ENCODE measurements around the gene ZBTB21.
"Not testable (repeated sequence)": the region's sequence is repeated elsewhere in the genome, so short reads cannot be mapped to it uniquely, and the experiment has no call there.

ZBTB21 gene

GRCh38 chr21:42000908-42001307 lies 9.3 kb downstream of the ZBTB21 start:
- H3K27ac ChIP-seq: no peak overlapping the region
- TF ChIP-seq, protein P1, sequence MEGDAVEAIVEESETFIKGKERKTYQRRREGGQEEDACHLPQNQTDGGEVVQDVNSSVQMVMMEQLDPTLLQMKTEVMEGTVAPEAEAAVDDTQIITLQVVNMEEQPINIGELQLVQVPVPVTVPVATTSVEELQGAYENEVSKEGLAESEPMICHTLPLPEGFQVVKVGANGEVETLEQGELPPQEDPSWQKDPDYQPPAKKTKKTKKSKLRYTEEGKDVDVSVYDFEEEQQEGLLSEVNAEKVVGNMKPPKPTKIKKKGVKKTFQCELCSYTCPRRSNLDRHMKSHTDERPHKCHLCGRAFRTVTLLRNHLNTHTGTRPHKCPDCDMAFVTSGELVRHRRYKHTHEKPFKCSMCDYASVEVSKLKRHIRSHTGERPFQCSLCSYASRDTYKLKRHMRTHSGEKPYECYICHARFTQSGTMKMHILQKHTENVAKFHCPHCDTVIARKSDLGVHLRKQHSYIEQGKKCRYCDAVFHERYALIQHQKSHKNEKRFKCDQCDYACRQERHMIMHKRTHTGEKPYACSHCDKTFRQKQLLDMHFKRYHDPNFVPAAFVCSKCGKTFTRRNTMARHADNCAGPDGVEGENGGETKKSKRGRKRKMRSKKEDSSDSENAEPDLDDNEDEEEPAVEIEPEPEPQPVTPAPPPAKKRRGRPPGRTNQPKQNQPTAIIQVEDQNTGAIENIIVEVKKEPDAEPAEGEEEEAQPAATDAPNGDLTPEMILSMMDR (conservative IDR thresholded peaks at IDR 0.05): no peak

DNA sequence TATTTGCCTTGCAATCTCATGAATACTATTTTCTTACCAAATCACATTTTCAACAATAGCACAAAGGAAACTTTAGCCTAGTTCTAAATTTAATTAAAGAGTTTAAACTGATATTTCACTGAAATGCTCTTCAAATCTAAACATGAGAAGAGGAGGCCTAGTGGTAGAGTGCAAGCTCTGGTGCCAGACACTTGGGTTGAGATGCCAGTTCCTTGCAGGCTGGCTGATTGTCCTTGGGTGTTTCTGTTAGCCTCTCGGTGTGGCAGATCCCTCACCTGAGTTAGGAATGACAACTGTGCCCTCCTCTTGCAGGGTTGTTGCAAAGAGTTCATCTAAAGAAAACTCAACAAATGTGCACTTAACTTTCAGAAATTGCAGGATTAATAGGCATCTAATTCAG lies 12.5 kb downstream of the ZBTB21 start:
- H3K27ac ChIP-seq: no peak overlapping the region
- TF ChIP-seq, protein P1 (conservative IDR thresholded peaks at IDR 0.05): no peak

- TF ChIP-seq, protein P1 (conservative IDR thresholded peaks at IDR 0.05): no peak
Observed at GRCh38 chr21:41995577-41995976, 14.6 kb downstream of the ZBTB21 start.

GRCh38 chr21:41994613-41995012 lies 15.5 kb downstream of the ZBTB21 start:
- not testable (repeated sequence) for H3K27ac ChIP-seq

More at GRCh38 chr21:41995577-41995976, 14.6 kb downstream of the ZBTB21 start:
- no peak overlapping the region for H3K27ac ChIP-seq

- H3K27ac ChIP-seq: no peak overlapping the region
Observed at GRCh38 chr21:41993744-41994143, 16.4 kb downstream of the ZBTB21 start.

DNA sequence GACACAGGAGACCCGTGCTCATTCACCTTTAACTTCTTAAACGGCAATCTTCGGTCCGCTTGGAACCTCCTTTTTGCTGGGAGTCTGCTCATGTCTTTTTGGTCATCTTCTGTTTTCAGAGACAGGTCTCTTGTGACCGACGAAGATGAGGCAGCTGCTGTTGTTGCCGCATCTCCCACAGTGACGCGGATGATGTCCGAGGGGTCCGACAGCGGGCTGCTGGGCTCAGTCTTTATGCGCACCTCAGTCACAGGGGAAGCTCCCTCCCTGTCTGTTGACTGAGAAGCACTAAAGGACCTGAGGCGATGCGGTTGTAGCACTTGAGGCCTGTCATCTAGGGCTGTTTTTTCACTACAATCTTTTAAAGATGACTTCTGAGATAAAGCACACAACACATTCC lies 17.6 kb downstream of the ZBTB21 start:
- TF ChIP-seq, protein P1 (conservative IDR thresholded peaks at IDR 0.05): no peak
- no peak overlapping the region for H3K27ac ChIP-seq

More at GRCh38 chr21:41993744-41994143, 16.4 kb downstream of the ZBTB21 start:
- TF ChIP-seq, protein P1 (conservative IDR thresholded peaks at IDR 0.05): no peak

DNA sequence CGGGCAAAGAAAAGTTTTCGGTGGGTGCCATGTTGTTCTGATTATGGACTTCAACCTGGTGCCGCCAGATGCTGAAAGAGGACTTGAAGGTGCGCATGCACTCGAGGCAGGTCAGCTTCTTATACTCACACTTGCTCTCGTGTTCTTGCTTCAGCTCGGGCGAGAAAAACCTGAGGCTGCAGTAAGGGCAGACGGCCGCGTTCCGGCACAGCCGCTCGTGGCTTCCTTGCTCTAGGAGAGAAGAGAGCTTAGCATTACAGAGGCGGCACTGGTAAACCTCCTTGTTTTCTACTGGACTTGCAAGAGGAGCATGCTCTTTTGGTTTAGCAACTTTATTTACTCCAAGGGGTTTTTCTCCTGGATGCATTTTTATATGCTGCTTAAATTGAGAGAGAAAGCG lies 18.5 kb downstream of the ZBTB21 start:
- TF ChIP-seq, protein P1 (conservative IDR thresholded peaks at IDR 0.05): no peak
- no peak overlapping the region for H3K27ac ChIP-seq

DNA sequence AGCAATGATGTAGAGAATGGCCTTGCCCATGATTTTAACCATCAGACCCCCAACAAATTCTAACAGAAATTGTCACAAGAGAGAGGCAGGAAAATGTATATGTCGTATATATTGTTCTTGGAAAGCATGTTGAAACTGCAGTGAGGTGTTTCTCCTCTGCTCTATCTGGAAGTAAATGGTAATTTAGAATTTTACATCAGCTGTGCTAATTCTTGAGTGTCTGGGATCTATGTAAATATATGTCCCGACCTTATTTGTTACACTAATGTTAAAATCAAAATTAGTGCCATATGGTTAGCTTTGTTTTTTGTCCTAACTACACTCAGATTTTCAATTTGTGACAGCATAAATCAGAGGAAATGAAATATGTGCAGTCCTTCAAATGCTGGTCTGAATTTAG lies 20.5 kb downstream of the ZBTB21 start:
- no peak overlapping the region for H3K27ac ChIP-seq
- TF ChIP-seq, protein P1 (conservative IDR thresholded peaks at IDR 0.05): no peak

All from VCaP (cell line).